ENCODE measurements around the gene SEPSECS.

DNA sequence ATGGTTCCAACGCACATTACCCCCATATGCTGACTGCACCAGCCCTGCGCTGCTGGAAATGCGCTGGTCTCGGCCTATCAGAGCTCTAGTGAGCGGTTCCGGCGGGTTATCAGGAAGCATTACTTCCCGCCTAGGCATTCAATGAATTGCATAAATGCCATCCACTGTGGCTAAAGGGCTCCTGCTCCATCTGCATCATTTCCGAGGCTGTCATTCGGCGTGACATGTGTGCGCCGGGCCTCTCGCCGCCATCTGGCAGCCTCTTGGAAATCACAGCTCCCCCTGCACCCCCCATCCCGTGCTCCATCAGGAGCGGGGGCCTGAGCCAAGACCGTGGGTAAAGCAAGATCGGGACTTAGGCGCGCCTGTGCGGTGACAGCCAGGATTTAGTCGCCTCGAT lies 64.4 kb downstream of the SEPSECS start:
- TF ChIP-seq, protein P1, sequence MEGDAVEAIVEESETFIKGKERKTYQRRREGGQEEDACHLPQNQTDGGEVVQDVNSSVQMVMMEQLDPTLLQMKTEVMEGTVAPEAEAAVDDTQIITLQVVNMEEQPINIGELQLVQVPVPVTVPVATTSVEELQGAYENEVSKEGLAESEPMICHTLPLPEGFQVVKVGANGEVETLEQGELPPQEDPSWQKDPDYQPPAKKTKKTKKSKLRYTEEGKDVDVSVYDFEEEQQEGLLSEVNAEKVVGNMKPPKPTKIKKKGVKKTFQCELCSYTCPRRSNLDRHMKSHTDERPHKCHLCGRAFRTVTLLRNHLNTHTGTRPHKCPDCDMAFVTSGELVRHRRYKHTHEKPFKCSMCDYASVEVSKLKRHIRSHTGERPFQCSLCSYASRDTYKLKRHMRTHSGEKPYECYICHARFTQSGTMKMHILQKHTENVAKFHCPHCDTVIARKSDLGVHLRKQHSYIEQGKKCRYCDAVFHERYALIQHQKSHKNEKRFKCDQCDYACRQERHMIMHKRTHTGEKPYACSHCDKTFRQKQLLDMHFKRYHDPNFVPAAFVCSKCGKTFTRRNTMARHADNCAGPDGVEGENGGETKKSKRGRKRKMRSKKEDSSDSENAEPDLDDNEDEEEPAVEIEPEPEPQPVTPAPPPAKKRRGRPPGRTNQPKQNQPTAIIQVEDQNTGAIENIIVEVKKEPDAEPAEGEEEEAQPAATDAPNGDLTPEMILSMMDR (tag by site-specific recombination; IDR thresholded peaks at IDR 0.05): no peak
- TF ChIP-seq ZNF169 (tag by site-specific recombination; IDR thresholded peaks at IDR 0.05) (no peak), SP3 (tag by site-specific recombination; IDR thresholded peaks at IDR 0.05) (no peak), YY1 (tag by site-specific recombination; IDR thresholded peaks at IDR 0.05) (no peak), REPIN1 (tag by site-specific recombination; IDR thresholded peaks at IDR 0.05; ENCODE audit: low read depth) (no peak), ZBTB17 (tag by site-specific recombination; IDR thresholded peaks at IDR 0.05) (no peak)
